GM18951 (cell line): ENCODE measurements around the gene SSC5D.

Source experiments
- POLR2A ChIP-seq: IDR thresholded peaks from 4 replicates; pipeline ENCODE4 v1.6.1; 2011; ENCODE audit warnings: mild to moderate bottlenecking; ENCODE audit not compliant: insufficient read length, insufficient read depth; ENCODE audit errors: extremely low read depth
- in situ Hi-C: fragments of 300-500 bp; cut with MboI; formaldehyde crosslinking; loops from one replicate; pipeline ENCODE4 v1.12.0; 2022; ENCODE audit warnings: low sequenced_read_pairs, mixed read lengths, inconsistent platforms; ENCODE audit not compliant: unreplicated experiment

The SSC5D gene

DNA sequence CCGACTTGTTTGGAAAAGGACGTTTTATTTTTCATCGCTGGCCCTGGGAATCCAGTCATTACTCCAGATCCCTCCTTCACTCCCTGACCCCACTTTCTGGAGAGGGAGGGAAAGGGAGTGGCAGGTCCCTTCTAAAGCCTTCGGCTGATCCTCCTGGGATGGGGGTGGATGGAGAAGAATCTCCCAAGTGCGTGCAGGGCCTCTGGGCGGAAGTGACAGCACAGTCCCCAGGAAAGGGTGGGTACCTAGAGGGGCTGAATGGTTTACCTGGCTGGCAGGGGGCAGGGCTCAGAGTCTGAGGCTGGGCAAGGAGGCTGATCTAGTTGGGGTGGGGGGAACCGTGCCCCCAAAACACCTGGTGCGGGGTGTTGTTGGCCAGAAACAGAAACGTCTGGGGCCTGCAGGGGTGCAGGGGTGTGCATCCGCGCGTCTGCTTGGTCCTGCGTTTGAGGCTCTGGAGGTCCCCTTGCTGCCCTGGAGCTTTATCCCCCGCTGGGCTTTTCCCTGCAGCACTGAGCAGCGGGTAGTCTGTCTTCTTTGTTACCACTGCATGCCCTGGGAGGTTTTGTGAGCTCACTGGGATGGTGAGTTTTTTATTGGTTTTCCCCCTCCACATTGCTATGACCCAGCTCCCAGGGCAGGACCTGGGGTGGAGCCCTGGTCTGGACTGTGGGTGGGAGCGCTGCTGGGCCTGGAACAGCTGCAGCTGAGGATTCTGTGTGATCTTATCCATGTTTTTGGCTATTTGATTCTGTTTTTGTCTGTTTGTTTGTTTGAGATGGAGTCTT is 14.8 kb upstream of the SSC5D start:
- in situ Hi-C loops, result no loop called here
- no peak for TF ChIP-seq POLR2A

DNA sequence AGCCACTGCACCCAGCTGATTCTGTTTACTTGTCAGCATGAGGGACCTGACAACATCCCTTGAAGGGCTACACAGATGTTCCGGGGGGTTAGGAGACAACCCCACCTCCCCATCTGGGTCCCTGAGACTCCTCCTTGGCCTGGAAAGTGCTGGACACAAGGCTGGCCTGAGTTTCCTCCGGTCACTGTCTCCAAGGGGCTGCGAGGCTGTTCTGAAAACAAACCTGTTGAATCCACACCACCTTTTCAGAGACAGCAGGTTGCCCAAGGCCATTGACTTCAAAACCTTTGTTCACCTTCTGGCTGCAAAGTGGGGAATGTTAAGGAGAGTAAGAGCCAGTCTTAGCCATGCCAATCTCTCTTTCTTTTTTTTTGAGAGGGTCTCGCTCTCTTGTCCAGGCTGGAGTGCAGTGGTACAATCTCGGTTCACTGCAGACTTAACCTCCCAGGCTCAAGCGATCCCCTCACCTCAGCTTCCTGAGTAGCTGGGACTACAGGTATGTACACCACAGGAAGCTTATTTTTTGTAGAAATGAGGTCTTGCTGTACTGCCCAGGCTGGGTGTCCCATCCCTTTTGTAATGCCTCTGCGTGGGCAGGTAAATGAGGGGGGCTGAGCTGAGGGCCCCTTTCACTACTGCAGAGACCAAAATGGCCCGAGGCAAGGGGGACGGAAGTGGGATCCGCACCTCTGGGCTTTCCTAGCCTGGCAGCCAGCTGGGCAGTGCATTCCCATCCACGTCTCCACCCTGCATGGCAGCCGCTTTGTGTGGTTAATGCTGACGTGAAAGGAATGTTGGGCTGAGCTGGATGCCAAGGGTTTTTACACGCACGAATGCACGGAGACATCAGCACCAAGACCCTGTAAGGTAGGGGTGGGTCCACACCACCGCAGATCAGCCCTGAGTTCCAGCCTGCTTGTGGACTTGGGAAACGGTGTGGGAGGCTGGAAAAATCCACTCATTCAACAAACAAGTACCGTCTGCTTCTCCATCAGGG is 13.7 kb upstream of the SSC5D start:
- in situ Hi-C loops, result no loop called here
- TF ChIP-seq POLR2A, result no peak

DNA sequence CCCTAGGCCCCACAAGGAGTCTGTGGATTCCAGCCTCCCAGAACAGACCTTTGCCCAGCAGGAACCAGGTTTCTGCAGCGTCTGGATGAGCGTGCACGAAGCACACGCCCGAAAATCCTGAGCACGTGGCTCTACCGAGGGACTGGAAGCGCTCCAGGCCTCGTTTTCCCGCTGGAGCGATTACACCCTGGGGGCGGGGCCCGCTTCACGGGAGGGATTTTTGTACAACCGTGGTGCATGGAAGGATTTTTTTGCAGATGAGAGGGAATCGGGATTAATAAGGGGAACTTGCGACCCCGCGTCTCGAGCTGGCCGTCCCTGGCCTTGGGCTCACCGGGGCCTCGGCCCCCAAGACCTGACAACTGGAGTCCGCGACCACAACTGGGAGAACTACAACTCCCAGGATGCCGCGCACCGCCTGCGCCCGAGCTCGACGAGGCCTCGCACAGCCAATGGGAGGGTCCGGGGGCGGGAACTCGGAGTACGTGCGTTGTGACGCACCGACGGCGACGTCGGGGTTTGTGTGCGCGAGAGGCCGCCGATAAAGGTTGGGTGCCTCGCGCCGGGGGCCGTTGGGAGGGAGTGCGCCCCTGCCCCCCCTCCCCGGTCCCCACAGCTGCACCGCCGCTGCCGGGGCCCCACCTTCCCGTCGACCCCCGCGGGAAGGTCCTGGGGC is 12.0 kb upstream of the SSC5D start, which contains the start of gene ZNF628:
ZNF628 (plus strand) TSS at position 518 of the 676 bp plus-strand sequence. CDS start 3,294 bp downstream, outside the sequence.
- in situ Hi-C loops, result no loop called here
- TF ChIP-seq POLR2A, result peak; percentile 42

DNA sequence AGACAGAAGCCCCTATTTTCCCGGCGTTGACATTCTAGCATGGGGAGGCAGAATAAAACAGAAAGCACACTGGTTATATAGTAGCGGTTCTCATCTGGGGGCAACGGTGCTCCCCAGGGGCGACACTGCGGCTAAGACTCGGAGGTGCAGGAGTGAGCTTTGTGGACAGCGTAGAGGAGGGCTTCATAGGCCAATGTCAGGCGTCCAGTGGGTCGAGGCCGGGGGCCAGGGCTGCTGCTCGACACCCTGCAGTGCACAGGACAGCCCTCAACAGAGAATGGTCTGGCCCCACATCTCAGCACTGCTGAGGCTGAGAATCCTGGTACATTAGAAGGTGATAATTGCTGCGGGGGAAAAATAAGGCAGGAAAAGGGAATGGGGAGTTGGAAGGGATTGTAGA is 10.3 kb upstream of the SSC5D start:
- no peak for TF ChIP-seq POLR2A
- in situ Hi-C loops, result no loop called here

DNA sequence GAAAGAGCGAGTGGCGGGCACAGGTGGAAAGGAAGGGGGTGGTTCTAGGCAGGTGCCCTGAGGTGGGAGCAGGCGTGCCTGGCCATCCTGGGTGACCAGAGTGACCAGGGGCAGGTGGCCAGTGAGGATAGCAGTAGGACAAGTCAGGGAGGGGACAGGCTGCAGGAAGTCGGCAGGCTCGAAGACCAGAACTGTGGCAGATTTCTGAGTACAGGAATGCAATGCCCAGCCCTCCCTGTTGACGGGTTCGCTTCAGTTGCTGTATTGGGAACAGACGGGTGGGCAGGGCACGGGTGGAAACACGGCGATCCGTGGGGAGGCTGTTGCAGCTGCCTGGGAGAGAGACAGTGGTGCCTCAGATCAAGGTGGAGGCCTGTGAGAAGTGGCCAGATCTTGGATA is 9.9 kb upstream of the SSC5D start:
- no peak for TF ChIP-seq POLR2A
- in situ Hi-C loops, result no loop called here

DNA sequence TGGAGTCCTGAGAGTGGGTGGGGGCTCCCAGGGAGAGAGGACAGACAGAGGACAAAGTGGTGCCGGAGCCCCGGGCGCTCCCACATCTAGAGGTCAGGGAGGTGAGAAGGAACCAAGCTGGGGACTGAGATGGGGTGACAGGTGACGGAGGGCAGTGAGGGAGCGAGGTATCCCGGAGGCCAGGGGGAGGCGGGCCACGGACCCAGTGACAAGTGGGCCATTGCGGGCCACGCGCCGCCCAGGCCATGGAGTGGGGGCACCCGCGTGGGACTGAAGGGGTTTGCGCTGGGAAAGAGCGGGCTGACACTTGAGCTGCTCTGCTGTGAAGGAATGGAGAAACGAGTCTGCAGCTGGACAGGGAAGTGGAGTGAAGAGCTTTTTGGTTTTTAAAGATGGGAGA is 9.2 kb upstream of the SSC5D start:
- TF ChIP-seq POLR2A, result no peak
- in situ Hi-C loops, result no loop called here

DNA sequence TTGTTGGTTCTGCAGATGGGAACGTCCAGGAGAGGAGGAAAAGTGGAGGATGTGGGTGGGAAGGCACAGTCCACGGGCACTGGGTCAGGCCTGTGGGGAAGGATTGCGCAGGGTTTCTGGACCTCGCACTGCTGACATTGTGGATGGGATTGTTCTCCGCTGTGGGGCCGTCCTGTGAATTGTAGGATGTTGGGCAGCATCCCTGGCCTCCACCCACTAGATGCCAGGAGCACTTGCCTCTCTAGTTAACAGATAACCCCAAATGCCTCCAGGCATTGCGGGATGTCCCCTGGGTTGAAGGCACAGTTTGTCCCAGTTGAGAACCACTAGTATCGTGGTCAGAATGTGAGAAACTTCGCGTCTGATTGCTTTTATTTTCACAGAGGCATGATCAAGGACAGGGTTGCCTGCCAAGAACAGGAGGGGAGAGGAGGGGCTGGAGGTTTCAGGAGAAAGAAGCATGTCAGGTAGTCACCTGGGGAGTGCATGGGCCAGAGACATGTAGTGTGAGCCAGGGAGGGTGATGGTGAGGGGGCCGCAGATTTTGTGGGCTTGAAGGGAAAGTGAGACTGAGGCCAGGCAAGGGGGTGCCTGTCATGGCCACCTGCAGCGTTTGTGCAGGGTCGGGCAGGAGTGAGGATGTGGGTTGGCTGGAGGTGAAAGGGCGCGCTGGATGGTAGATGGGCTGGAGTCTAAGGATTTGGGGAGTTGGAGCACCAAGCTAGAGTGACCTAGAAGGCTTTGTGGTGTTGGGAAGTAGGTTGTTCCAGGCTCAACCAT is 8.6 kb upstream of the SSC5D start:
- TF ChIP-seq POLR2A, result no peak
- in situ Hi-C loops, result no loop called here

DNA sequence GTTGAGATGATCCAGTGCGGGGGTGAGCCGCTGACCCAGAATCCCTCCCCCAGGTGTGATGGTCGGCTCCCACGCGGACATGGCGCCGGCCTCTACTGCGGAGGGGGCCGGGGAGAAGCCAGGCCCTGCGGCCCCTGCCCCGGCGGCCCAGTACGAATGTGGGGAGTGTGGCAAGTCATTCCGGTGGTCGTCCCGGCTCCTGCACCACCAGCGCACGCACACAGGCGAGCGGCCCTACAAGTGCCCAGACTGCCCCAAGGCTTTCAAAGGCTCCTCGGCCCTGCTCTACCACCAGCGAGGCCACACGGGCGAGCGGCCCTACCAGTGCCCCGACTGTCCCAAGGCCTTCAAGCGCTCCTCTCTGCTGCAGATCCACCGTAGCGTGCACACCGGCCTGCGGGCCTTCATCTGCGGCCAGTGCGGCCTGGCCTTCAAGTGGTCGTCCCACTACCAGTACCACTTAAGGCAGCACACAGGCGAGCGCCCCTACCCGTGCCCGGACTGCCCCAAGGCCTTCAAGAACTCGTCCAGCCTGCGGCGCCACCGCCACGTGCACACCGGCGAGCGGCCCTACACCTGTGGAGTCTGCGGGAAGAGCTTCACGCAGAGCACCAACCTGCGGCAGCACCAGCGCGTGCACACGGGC is 7.0 kb upstream of the SSC5D start:
- TF ChIP-seq POLR2A, result no peak
- in situ Hi-C loops, result no loop called here

DNA sequence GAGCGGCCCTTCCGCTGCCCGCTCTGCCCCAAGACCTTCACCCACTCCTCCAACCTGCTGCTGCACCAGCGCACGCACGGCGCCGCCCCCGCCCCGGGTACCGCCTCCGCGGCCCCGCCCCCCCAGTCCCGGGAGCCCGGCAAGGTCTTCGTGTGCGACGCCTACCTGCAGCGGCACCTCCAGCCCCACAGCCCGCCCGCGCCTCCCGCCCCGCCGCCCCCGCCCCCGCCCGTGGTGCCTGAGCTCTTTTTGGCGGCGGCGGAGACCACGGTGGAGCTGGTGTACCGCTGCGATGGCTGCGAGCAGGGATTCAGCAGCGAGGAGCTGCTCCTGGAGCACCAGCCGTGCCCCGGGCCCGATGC is 6.5 kb upstream of the SSC5D start:
- no peak for TF ChIP-seq POLR2A
- in situ Hi-C loops, result no loop called here

DNA sequence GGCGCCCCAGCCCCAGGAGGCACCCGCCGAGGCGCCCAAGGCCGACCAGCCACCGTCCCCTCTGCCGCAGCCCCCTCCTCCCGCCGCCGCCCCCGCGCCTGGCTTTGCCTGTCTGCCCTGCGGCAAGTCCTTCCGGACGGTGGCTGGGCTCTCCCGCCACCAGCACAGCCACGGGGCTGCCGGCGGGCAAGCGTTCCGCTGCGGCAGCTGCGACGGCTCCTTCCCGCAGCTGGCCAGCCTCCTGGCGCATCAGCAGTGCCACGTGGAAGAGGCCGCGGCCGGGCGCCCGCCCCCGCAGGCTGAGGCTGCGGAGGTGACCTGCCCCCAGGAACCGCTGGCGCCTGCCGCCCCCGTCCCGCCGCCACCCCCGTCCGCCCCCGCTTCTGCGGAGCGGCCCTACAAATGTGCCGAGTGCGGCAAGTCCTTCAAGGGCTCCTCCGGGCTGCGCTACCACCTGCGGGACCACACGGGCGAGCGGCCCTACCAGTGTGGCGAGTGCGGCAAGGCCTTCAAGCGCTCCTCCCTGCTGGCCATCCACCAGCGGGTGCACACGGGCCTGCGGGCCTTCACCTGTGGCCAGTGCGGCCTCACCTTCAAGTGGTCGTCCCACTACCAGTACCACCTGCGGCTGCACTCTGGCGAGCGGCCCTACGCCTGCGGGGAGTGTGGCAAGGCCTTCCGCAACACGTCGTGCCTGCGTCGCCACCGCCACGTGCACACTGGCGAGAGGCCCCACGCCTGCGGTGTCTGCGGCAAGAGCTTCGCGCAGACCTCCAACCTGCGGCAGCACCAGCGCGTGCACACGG is 5.9 kb upstream of the SSC5D start:
- TF ChIP-seq POLR2A, result no peak
- in situ Hi-C loops, result no loop called here

DNA sequence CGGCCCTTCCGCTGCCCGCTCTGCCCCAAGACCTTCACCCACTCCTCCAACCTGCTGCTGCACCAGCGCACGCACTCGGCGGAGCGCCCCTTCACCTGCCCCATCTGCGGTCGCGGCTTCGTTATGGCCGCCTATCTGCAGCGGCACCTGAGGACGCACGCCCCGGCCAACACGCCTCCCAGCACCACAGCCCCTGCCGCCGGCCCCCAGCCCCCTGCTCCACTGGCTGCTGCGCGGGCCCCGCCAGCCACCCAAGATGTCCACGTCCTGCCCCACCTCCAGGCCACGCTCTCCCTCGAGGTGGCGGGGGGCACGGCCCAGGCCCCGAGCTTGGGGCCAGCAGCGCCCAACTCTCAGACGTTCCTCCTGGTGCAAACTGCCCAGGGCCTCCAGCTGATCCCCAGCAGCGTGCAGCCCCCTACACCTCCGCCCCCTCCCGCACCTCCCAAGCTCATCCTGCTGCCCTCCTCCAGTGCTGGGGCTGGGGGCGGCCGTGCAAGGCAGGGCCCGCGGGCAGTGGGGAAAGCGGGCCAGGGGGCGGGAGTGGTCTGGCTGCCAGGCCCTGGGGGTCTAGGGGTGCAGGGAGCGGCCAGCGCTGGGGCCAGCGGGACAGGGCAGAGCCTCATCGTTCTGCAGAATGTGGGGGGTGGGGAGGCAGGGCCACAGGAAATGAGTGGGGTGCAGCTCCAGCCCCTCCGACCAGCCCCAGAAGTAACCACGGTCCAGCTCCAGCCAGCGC is 5.1 kb upstream of the SSC5D start:
- in situ Hi-C loops, result no loop called here
- no peak for TF ChIP-seq POLR2A
